ENCODE measurements around the gene PLEKHB2. TPM values are rescaled to one million over a fixed set of nuclear protein-coding genes. Genes with fewer than 3 reads are reported as not detected.
"Not testable (repeated sequence)": the region's sequence is repeated elsewhere in the genome, so short reads cannot be mapped to it uniquely, and the experiment has no call there.

PLEKHB2 gene
- total RNA-seq, 1 donor from 2014 or later = 146 TPM

DNA sequence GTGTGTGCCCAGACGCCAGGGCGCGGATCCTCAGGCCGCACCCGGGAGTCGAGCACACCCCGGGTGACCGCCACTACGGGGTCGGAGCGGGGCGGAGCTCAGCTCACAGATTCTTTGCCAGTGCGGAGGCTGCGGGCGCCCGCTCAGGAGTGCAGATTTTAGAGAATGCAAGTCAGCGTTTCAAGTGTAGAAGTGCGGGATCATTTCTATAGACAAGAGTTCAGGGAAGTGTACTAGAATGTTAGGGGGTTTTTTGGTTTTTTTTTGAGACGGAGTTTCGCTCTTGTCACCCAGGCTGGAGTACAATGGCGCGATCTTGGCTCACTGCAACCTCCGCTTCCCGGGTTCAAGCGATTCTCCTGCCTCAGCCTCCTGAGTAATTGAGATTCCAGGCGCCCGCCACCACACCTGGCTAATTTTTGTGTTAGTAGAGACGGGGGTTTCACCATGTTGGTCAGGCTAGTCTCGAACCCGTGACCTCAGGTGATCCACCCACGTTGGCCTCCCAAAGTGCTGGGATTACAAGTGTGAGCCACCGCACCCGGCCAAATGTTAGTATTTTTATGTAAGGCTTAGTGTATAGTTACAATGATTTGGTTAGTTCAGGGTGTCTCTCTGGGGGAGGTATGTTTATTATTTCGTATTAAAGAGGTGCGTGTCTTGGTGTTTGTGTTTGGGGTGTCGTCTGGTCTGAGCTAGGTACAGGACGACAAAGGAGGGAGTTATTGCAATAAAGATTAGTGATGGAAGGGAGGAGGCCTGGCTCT lies 11.3 kb upstream of the PLEKHB2 start:
- DNase-seq = no peak

- peak; percentile 73 for DNase-seq
Observed at GRCh38 chr2:131094463-131095281, 10.5 kb upstream of the PLEKHB2 start.

- no peak for DNase-seq
Observed at GRCh38 chr2:131103165-131103564, 2.0 kb upstream of the PLEKHB2 start.

DNA sequence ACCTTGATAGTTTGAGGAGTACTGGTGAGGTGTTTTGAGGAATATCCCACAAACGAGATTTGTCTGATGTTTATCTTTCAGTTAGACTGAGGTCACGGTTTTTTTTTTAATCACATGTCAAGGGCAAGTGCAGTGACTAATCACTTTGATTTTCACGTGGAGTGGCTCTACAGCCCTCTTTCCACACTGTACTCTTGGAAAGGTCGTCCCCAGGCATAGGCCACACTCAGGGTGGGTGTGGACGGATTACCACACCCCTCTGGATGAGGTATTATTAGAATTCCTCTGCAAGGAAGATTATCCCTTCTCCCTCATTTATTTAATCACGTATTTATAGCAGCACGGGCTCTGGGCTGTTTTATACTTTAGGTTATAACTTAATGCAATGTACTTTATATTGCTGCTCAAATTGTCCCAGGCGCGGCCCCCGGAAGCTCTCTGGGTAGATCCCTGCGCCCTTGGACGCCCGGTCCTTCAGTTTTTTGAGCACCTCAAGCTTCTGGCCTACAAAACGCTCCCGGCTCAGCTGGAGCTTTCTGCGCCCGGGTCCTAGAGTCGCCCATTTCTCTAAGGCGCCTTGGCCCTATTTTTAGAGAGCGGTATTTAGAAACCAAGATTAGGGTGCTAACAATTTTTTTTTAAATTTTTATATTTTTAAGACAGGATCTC lies 515 bp upstream of the PLEKHB2 start:
- peak; percentile 65 for DNase-seq

- peak; percentile 69 for DNase-seq
Observed at GRCh38 chr2:131105950-131106801, 1.0 kb downstream of the PLEKHB2 start.

DNA sequence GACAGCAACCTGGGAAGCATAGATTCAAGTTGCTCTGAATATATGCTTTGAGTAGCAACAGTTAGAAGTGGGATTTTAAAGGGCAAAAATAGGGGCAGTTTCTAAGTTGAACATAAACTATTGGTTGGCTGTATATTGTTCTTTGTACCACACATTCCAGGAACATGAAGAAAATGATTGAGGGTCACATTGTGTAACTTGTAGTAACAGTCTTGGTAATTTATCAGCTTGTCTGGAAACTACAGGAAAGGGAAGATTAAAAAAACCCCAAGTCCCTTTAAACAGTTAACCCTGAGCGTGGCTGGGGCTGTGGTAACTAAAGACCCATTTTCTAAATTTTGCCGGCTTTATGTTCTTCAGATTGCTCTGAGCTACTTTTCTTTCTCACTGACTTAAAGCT lies 7.4 kb downstream of the PLEKHB2 start:
- no peak for DNase-seq

- DNase-seq = no peak
Observed at GRCh38 chr2:131113566-131114227, 8.6 kb downstream of the PLEKHB2 start.

DNA sequence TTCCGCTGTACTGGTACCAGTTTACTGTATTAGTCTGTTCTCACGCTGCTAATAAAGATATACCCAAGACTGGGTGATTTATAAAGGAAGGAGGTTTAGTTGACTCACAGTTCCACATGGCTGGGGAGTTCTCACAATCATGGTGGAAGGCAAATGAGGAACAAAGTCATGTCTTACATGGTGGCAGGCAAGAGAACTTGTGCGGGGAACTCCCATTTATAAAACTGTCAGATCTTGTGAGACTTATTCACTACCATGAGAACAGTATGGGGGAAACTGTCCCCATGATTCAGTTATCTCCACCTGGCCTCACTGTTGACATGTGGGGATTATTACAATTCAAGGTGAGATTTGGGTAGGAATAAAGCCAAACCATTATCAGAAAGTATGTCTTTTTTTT lies 9.8 kb downstream of the PLEKHB2 start:
- not testable (repeated sequence) for DNase-seq

DNA sequence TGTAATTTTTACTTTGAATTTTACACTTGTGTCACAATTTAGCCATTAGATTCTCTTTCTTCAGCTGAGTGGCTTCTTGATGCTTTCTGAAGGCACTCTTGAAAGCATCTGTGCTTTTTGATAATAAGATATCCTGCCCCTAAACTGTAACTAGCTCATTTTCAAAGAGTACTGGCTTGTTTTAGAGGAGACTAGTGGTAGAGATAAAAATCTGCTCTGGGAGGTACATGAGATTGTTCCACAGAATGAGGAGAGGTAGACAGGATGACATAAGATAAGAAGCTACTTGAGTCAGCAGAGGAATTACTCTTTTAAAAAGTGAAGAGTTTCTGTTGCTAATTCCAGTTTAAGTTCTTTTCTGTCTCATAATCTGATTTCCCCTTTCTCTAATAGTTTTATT lies 10.6 kb downstream of the PLEKHB2 start:
- DNase-seq = no peak

DNA sequence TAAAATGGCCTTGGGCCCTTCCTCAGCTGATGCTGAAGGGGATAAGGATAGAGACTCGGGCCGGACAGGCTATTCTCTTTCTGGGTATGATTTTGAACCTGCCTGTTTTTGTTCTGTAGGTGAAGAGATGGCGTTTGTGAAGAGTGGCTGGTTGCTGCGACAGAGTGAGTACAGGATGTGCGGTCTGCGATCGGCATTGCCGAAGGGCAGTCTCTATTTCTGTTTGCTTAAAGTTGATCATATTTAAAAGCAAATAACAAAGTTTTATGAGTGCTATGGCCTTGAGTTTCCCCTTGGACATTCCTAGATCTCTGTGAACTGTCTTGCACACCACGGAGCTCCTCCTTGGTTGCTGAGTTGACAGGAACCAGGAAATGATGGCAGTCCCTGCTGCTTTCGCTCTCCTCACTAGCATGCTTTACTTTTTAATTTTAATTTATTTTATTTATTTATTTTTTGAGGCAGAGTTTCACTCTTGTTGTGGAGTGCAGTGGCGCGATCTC lies 15.7 kb downstream of the PLEKHB2 start:
- no peak for DNase-seq

GRCh38 chr2:131121464-131121863 lies 16.3 kb downstream of the PLEKHB2 start:
- no peak for DNase-seq

GRCh38 chr2:131122496-131122895 lies 17.4 kb downstream of the PLEKHB2 start:
- DNase-seq = no peak

DNA sequence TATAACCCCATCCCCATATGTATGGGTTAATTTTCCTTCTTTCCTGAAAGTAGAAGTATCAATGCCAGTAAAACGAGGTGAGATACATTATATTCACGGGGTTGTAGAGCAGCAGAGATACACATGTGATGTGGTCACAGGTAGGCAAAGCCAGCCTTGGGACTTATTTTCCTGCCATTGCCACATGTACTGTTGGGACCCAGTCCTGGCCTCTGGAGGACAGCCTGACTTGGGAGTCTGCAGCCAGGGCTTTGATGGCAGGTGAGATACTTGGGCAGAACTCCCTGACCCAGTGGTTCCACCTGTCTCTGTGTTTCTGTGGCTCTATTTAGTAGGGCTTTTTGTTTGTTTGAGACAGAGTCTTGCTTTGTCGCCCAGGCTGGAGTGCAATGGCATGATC lies 18.1 kb downstream of the PLEKHB2 start:
- no peak for DNase-seq

DNA sequence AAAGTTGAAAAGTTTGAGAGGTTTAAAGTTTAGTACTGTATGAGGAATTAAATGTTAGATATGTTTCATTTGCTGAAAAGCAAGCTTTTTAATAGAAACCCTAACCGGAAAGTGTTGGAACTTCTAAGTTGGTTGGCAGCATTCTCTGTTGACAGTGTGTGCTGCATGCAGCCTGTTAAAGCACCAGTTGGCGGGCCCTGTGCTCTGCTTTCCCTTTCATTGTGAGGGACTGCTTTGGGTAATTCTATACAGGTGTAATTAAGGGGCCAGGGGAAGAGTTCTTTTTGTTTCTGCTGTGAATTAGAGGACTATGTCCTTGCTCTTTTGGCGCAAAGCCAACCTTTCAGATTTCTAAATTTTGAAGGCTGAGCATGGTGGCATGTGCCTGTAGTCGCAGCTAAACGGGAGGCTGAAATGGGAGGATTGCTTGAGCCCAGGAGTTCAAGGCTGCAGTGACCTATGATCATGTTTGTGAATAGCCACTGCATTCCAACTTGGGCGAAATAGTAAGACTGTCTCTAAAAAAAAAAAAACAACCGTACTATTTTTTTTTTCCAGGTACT lies 20.1 kb downstream of the PLEKHB2 start:
- no peak for DNase-seq

GRCh38 chr2:131126436-131126835 lies 21.3 kb downstream of the PLEKHB2 start:
- no peak for DNase-seq

GRCh38 chr2:131127076-131127475 lies 21.9 kb downstream of the PLEKHB2 start:
- DNase-seq = no peak

DNA sequence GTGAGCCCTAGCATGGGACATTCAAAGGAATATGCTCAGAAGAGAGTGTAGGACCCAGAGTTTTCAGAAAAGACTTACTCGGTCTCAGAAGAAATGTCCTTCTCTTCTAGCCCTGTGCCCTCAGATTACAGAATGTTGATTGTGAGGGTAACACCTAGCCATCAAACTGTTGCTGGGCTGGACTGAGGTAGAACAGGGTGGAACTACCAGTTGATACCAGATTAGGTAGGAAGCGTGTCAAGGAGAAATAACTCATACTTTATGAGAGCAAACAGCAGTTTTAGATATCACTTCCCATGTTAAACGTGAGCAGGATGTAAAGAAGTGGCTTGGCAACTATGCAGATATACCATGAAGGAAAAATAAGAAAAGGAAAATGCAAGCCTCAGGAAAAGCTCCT lies 22.8 kb downstream of the PLEKHB2 start:
- DNase-seq = no peak

DNA sequence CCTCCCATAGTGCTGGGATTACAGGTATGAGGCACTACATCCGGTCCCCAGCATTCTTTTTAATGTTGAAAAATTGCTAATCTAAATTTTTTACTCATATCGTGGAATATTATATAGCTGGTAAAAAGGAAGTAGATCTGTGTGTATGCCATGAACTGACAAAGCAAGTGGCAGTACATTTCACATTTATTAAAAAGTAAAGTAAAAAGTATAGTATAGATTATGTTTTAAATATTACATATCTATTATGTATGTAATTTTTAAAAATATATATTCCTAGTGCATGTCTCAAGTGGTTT lies 25.1 kb downstream of the PLEKHB2 start:
- no peak for DNase-seq

- no peak for DNase-seq
Observed at GRCh38 chr2:131132729-131133128, 27.6 kb downstream of the PLEKHB2 start.

DNA sequence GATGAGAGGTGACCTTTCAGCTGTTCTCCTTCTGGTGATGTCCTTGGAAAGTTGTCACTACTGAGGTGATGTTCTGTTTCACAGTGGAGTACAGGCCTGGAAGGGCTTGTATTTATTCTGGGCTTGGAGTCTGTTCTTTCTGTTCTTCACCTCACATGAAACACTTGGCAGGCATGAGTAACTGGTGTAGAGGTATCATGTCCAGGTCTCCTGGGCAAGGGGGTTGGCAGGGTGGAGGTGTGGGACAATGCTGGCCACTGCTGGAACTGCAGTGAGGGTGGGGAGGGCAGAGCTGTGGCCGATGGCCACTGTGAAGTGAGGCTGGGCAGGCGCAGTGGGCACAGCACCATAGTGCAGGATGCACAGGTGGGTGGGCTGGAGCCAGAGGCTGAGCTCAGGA lies 35.4 kb downstream of the PLEKHB2 start:
- DNase-seq = no peak

GRCh38 chr2:131142849-131143248 lies 37.7 kb downstream of the PLEKHB2 start:
- no peak for DNase-seq

GRCh38 chr2:131143803-131144202 lies 38.7 kb downstream of the PLEKHB2 start:
- no peak for DNase-seq
